H9 (cell line): Measurements from ENCODE around the gene LRMDA. TPM values are rescaled to one million over a fixed set of nuclear protein-coding genes. Genes with fewer than 3 reads are reported as not detected.
A peak's percentile ranks its signal among the peaks of the same experiment; 100 is the strongest.

Source experiments
- DNase-seq: peaks from one replicate; pipeline ENCODE4 v3.0.0-alpha.2; 2017
- H2AFZ ChIP-seq: one replicate; pipeline ENCODE4 v1.6.1; 2013; ENCODE audit warnings: mild to moderate bottlenecking, low read length, control low read depth, moderate library complexity
- H2AK5ac ChIP-seq: 2 replicates; pipeline ENCODE4 v1.6.1; 2013; ENCODE audit warnings: low read length, control low read depth, mixed read lengths; ENCODE audit not compliant: insufficient read length
- H2BK120ac ChIP-seq: one replicate; pipeline ENCODE4 v1.6.1; 2013; ENCODE audit warnings: low read depth, mild to moderate bottlenecking, low read length, control low read depth, inconsistent platforms; ENCODE audit not compliant: poor library complexity, severe bottlenecking
- H2BK12ac ChIP-seq: 2 replicates; pipeline ENCODE4 v1.6.1; 2013; ENCODE audit warnings: low read length, control low read depth, mixed read lengths, low read depth; ENCODE audit not compliant: insufficient read length
- H2BK15ac ChIP-seq: 2 replicates; pipeline ENCODE4 v1.6.1; 2013; ENCODE audit warnings: low read depth, low read length, control low read depth
- H2BK20ac ChIP-seq: one replicate; pipeline ENCODE4 v1.6.1; 2013; ENCODE audit warnings: low read depth, mild to moderate bottlenecking, low read length, control low read depth, inconsistent platforms; ENCODE audit not compliant: poor library complexity, severe bottlenecking
- H2BK5ac ChIP-seq: 2 replicates; pipeline ENCODE4 v1.6.1; 2013; ENCODE audit warnings: low read length, control low read depth, mixed read lengths; ENCODE audit not compliant: insufficient read length
- H3K14ac ChIP-seq: 2 replicates; pipeline ENCODE4 v1.6.1; 2013; ENCODE audit warnings: low read length, control low read depth; ENCODE audit not compliant: insufficient read depth
- H3K18ac ChIP-seq: 2 replicates; pipeline ENCODE4 v1.6.1; 2013; ENCODE audit warnings: low read depth, mild to moderate bottlenecking, mixed read lengths, low read length, control low read depth; ENCODE audit not compliant: insufficient read length
- H3K23ac ChIP-seq: 2 replicates; pipeline ENCODE4 v1.6.1; 2013; ENCODE audit warnings: low read length, control low read depth, mixed read lengths, low read depth; ENCODE audit not compliant: insufficient read length
- H3K23me2 ChIP-seq: 2 replicates; pipeline ENCODE4 v1.6.1; 2013; ENCODE audit warnings: low read depth, mild to moderate bottlenecking, mixed read lengths, low read length, control low read depth; ENCODE audit not compliant: insufficient read length, poor library complexity, severe bottlenecking
- H3K27ac ChIP-seq: 2 replicates; pipeline ENCODE4 v1.5.1; 2013; ENCODE audit warnings: low read length, control low read depth, mixed read lengths, low read depth; ENCODE audit not compliant: insufficient read length
- H3K27me3 ChIP-seq: 2 replicates; pipeline ENCODE4 v1.6.1; 2013; ENCODE audit warnings: low read length, control low read depth, inconsistent platforms; ENCODE audit not compliant: insufficient read depth
- H3K4ac ChIP-seq: 2 replicates; pipeline ENCODE4 v1.6.1; 2013; ENCODE audit warnings: low read depth, mild to moderate bottlenecking, control low read depth, inconsistent platforms, low read length, moderate library complexity
- H3K4me1 ChIP-seq: 2 replicates; pipeline ENCODE4 v1.6.1; 2013; ENCODE audit warnings: low read length, control low read depth, inconsistent platforms; ENCODE audit not compliant: insufficient read depth
- H3K4me2 ChIP-seq: 2 replicates; pipeline ENCODE4 v1.6.1; 2013; ENCODE audit warnings: low read length, control low read depth, mixed read lengths; ENCODE audit not compliant: insufficient read length, insufficient read depth
- H3K56ac ChIP-seq: 2 replicates; pipeline ENCODE4 v1.6.1; 2013; ENCODE audit warnings: low read depth, mild to moderate bottlenecking, mixed read lengths, low read length, control low read depth; ENCODE audit not compliant: insufficient read length
- H3K79me1 ChIP-seq: 2 replicates; pipeline ENCODE4 v1.6.1; 2013; ENCODE audit warnings: low read depth, mild to moderate bottlenecking, moderate library complexity, low read length, control low read depth, inconsistent platforms; ENCODE audit not compliant: insufficient read depth, poor library complexity, severe bottlenecking
- H3K79me2 ChIP-seq: 2 replicates; pipeline ENCODE4 v1.6.1; 2013; ENCODE audit warnings: low read length, control low read depth, inconsistent platforms; ENCODE audit not compliant: insufficient read depth
- H3K9ac ChIP-seq: 2 replicates; pipeline ENCODE4 v1.6.1; 2013; ENCODE audit warnings: low read length, control low read depth, mixed read lengths; ENCODE audit not compliant: insufficient read length; ENCODE audit errors: extremely low read depth
- H3K9me3 ChIP-seq: one replicate; pipeline ENCODE4 v1.6.1; 2013; ENCODE audit warnings: low read depth, low read length, inconsistent platforms; ENCODE audit not compliant: control insufficient read depth
- H3T11ph ChIP-seq: one replicate; pipeline ENCODE4 v1.6.1; 2013; ENCODE audit warnings: mild to moderate bottlenecking, low read length, control low read depth, inconsistent platforms
- H4K20me1 ChIP-seq: one replicate; pipeline ENCODE4 v1.6.1; 2013; ENCODE audit not compliant: control insufficient read depth, insufficient read length, insufficient read depth
- H4K5ac ChIP-seq: 2 replicates; pipeline ENCODE4 v1.6.1; 2013; ENCODE audit warnings: low read depth, mild to moderate bottlenecking, mixed read lengths, low read length, control low read depth; ENCODE audit not compliant: insufficient read length
- H4K8ac ChIP-seq: replicated peaks from 2 replicates; pipeline ENCODE4 v1.6.1; 2013; ENCODE audit warnings: low read length, control low read depth, mixed read lengths, low read depth; ENCODE audit not compliant: insufficient read length
- H4K91ac ChIP-seq: 2 replicates; pipeline ENCODE4 v1.6.1; 2013; ENCODE audit warnings: low read depth, mild to moderate bottlenecking, moderate library complexity, mixed read lengths, low read length, control low read depth; ENCODE audit not compliant: insufficient read length
- H3K27ac Mint-ChIP-seq, 3 experiments: 2 replicates in 2 of 3; 3 replicates in 1 of 3; pipeline ENCODE4 v1.8.0; 2020 to 2021; ENCODE audit warnings: mixed read lengths in 3 of 3, mild to moderate bottlenecking in 1 of 3, moderate library complexity in 1 of 3
- H3K27me3 Mint-ChIP-seq: 2 replicates; pipeline ENCODE4 v1.8.0; 2021; ENCODE audit warnings: low read depth, mild to moderate bottlenecking, moderate library complexity, mixed read lengths
- H3K36me3 Mint-ChIP-seq, 3 experiments: 2 replicates in 2 of 3; 3 replicates in 1 of 3; pipeline ENCODE4 v1.8.0; 2020 to 2021; ENCODE audit warnings: low read depth in 3 of 3, mixed read lengths in 3 of 3; ENCODE audit not compliant: insufficient read depth in 1 of 3
- H3K4me1 Mint-ChIP-seq, 2 experiments: 2 replicates each; pipeline ENCODE4 v1.8.0; 2020; ENCODE audit warnings: mixed read lengths in 2 of 2
- H3K4me3 Mint-ChIP-seq, 2 experiments: 2 replicates in 1 of 2; 3 replicates in 1 of 2; pipeline ENCODE4 v1.8.0; 2020 to 2021; ENCODE audit warnings: mild to moderate bottlenecking in 2 of 2, mixed read lengths in 2 of 2, moderate library complexity in 1 of 2
- H3K9me3 Mint-ChIP-seq, 2 experiments: 2 replicates in 1 of 2; 3 replicates in 1 of 2; pipeline ENCODE4 v1.8.0; 2020; ENCODE audit warnings: mild to moderate bottlenecking in 2 of 2, mixed read lengths in 2 of 2, moderate library complexity in 1 of 2
- WGBS: extraction: QIAGEN DNeasy Blood & Tissue Kit; methylation state at CpG from one replicate; pipeline ENCODE4 v1.1.7; 2013; ENCODE audit warnings: missing lambda C conversion rate, low lambda C conversion rate, mixed read lengths; ENCODE audit not compliant: insufficient read length; ENCODE audit errors: extremely low coverage; 5-methylcytosine and 5-hydroxymethylcytosine counted together
- total RNA-seq: library from RNA; stranded (reverse); gene quantifications from 2 replicates; pipeline ENCODE4 v1.2.1, GENCODE V29; 2021
- TF ChIP-seq, protein P1 (sequence below): fragments of 200-600 bp; sonication (generic); conservative IDR thresholded peaks from 3 replicates; pipeline ENCODE4 v1.8.0; 2021; ENCODE audit warnings: antibody characterized with exemption, mild to moderate bottlenecking

The LRMDA gene
- total RNA-seq, 1 experiment from 2014 or later = 1.8 TPM

DNA sequence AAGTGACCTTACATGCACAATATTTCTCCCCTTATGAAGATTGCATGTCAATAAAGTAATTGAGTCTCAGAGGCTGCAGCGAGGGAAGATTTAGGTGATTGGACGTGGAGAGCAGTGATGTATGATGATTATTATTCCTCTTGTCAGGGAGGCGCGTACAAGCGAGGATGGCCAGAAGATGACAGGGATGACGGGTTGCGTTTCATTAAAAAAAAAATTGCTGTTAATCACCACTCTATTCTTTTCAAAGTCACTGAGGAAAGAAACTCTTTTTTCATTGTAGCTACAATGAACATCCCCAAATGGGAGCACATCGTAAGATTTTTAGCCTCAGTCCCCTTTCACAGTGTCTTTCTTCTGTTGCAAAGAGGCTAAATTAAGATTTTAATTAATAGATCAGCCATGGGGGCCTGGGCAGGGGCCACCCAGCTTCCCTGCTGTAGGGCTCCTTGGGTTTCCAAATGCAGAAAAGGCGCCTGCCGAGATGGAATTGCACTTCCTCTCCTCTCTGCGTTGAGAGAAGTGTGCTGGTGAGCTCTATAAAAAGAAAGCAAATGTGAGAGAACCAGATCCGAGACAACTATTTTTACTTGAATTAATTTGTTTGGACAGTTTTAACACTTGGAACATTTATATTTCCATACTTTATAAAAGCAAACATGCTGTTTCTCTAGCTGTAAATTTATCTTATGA, 998.1 kb downstream of the LRMDA start:
- H3K18ac ChIP-seq = no peak overlapping the region
- WGBS = no CpG with 5 or more reads among the region's 12 CpGs
- H3K4me1 ChIP-seq = peaks cover 11% of the 10 kb centered on the region
- no peaks in the 10 kb centered on the region for H3K27me3 Mint-ChIP-seq
- H4K91ac ChIP-seq = no peak overlapping the region
- H3K4me1 Mint-ChIP-seq = peaks cover 41 to 43% of the 10 kb centered on the region in 2 experiments
- H3K79me1 ChIP-seq = no peaks in the 10 kb centered on the region
- peaks cover 0 to 5% of the 10 kb centered on the region in 2 experiments; a peak in 2 of 5 replicates for H3K9me3 Mint-ChIP-seq
- DNase-seq = no peak
- no peak overlapping the region for H2BK20ac ChIP-seq
- H4K20me1 ChIP-seq = no peaks in the 10 kb centered on the region
- no peak overlapping the region for H3T11ph ChIP-seq
- H4K8ac ChIP-seq = no peak overlapping the region
- H4K5ac ChIP-seq = no peak overlapping the region
- no peak overlapping the region for H3K4ac ChIP-seq
- no peaks in the 10 kb centered on the region for H3K23me2 ChIP-seq
- no peak overlapping the region for H3K56ac ChIP-seq
- TF ChIP-seq, protein P1, sequence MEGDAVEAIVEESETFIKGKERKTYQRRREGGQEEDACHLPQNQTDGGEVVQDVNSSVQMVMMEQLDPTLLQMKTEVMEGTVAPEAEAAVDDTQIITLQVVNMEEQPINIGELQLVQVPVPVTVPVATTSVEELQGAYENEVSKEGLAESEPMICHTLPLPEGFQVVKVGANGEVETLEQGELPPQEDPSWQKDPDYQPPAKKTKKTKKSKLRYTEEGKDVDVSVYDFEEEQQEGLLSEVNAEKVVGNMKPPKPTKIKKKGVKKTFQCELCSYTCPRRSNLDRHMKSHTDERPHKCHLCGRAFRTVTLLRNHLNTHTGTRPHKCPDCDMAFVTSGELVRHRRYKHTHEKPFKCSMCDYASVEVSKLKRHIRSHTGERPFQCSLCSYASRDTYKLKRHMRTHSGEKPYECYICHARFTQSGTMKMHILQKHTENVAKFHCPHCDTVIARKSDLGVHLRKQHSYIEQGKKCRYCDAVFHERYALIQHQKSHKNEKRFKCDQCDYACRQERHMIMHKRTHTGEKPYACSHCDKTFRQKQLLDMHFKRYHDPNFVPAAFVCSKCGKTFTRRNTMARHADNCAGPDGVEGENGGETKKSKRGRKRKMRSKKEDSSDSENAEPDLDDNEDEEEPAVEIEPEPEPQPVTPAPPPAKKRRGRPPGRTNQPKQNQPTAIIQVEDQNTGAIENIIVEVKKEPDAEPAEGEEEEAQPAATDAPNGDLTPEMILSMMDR = no peak
- no peak overlapping the region for H3K4me2 ChIP-seq
- no peaks in the 10 kb centered on the region for H3K9me3 ChIP-seq
- no peak overlapping the region for H2BK5ac ChIP-seq
- no peak overlapping the region for H2BK12ac ChIP-seq
- no peak overlapping the region for H3K14ac ChIP-seq
- H3K27ac Mint-ChIP-seq = peak overlapping the region in 1 of 3 experiments; percentile 2; a peak in 2 of 7 replicates
- H3K27me3 ChIP-seq = no peaks in the 10 kb centered on the region
- no peak overlapping the region for H3K27ac ChIP-seq
- no peak overlapping the region; a peak in 2 of 5 replicates for H3K4me3 Mint-ChIP-seq
- no peaks in the 10 kb centered on the region; a peak in 1 of 7 replicates for H3K36me3 Mint-ChIP-seq
- no peak overlapping the region for H2BK120ac ChIP-seq
- H3K23ac ChIP-seq = no peak overlapping the region
- no peak overlapping the region for H2AK5ac ChIP-seq
- no peak overlapping the region for H2BK15ac ChIP-seq
- no peaks in the 10 kb centered on the region for H3K79me2 ChIP-seq
- H3K9ac ChIP-seq = no peak overlapping the region
- no peak overlapping the region for H2AFZ ChIP-seq
